Measurements from ENCODE around the gene SORT1. TPM values are rescaled to one million over a fixed set of nuclear protein-coding genes. Genes with fewer than 3 reads are reported as not detected.
"Not testable (repeated sequence)": the region's sequence is repeated elsewhere in the genome, so short reads cannot be mapped to it uniquely, and the experiment has no call there.

SORT1 gene
- polyA plus RNA-seq, 3 donors, result 50.1 to 58.5 (median 56.4) TPM

DNA sequence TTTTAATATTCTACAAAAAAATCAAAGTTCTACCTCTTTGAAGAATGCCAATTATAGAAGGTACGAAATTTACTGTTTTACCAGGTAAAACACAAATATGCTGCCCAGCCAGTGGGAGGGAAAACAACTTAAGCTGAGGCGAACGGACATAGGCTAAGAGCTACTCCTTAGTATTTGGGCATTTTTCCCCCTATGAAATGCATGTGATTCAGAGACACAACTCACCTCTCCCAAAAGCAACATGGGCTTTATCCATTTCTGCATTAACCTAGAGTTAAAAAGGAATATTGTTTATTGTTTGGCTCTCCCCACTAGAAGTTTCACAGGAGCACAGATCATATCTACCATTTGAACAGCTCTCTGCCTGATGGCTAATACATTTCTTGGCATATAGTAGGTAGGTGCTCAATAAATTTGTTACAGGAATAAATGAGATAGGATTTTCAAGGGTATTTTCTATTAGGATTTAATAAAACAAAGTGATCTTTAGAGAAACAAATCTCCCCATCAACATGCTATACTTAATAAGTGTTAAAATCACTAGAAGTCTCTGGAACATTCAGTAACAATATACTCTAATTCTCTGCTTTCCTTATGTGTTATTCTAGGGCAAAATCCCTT lies 2.4 kb upstream of the SORT1 start:
- no peak for DNase-seq

DNA sequence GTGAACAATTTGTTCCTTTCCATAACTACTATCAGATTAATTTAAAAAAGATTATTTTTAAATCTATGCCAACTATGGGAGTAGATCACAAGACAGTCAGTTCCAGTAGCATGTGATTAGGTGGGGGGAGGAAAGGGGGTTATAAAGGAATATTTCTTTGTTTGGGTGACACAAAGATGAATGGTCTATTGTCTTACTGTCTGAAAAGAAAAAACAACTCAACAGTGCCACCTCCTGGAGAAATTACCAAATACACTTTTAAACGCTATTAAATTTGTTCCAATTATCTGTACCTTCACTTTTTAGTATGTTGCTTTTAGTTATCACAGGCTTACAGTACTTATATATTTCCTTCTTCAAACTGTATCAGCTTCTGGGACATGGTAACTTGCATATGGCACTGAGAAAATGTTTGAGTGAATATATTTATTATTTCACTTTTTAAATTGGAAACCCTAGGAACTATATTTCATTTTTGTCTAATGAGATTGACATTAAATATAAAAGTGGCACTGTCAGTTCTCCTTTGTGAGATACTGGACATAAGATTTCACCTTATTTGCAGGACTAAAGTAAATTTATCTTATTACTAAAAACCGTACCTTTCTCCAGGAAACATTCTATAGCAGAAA lies 1.7 kb upstream of the SORT1 start:
- no peak for DNase-seq

DNA sequence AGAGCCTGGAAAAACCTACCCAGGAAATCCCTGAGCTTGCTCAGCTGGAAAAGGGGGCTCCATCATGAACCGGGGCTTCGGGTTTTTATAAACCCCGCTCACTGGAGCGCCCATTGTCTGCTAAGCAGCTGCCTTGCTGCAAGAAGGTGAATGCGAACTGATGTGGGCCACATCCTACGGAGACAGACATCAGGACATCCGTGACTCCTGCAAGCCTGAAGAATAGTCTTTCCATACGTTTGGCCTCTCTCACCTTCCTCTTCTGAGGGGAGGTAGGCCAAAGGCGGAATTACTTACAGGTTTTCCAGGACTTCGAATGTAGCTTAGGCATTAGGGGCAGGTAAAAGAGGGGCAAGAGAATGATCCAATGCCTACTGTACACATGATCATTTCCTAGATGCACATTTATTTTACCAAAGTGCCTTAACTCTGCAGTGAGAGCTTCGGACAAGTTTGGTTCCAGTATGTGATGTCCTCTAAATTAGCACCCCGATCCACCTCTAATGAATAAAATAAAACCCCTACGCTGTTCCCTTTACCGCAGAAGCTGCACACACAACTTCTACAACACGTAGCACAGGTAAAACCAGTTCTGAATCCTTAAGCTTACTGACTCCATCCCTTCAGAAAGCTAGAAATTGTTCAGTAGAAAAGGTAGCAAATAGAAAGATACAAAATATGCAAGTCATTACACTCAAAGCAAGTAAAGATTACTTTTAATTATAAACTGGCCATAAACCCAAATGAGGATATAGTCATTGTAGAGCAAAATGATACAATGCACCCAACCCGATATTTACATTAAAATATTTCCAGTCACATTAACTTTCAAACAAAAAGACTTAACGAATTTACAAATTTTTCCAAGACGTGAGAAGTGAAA lies 866 bp upstream of the SORT1 start:
- no peak for DNase-seq

DNA sequence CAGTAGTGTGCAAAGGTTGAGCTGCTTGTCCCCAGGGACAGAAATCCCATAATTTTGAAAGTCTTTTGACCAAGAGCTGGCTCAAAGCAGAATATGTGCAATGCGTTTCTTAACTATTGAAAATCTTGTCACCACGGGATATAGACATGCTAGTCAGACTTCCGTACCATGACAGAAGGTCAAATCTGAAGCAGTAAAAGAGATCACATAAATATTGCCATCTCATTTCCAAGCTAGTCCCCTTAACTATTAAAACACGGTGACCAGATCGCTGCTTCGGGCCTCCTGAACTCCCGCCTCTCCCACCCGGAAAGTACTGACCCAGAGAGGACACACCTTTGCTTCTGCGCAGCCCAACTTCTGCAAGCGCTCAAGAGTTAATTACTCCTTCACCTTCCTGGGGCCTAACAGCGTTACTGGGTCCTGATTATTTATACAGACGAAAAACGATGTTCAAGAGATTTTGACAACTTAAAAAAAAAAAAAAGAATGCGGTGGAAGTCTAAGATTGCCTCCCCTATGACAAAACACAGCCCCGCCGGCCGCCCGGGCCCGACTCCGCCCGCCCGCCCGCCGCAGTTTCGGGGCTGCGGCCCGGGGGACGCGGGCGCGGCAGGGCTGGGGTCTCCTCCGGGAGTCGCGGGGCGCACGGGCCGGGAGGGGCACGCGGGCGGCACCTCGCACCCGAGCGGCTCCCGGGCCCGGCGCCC lies 692 bp downstream of the SORT1 start:
- DNase-seq, result no peak

DNA sequence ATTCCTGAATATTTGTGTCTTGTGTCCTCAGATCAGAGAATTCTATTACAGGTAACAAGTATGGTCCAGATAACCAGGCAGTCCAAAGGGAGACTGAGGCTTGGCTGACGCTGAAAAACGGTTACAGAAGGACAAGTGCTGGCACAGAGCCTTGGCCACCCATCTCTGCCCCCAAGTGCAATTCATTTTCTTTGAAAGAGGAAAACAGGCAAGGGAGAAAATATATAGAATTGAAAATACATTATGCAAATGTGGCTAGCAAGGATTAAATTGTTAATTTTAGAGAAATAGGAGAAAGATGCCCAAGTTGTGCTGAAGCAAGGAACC lies 1.2 kb downstream of the SORT1 start:
- no peak for DNase-seq

DNA sequence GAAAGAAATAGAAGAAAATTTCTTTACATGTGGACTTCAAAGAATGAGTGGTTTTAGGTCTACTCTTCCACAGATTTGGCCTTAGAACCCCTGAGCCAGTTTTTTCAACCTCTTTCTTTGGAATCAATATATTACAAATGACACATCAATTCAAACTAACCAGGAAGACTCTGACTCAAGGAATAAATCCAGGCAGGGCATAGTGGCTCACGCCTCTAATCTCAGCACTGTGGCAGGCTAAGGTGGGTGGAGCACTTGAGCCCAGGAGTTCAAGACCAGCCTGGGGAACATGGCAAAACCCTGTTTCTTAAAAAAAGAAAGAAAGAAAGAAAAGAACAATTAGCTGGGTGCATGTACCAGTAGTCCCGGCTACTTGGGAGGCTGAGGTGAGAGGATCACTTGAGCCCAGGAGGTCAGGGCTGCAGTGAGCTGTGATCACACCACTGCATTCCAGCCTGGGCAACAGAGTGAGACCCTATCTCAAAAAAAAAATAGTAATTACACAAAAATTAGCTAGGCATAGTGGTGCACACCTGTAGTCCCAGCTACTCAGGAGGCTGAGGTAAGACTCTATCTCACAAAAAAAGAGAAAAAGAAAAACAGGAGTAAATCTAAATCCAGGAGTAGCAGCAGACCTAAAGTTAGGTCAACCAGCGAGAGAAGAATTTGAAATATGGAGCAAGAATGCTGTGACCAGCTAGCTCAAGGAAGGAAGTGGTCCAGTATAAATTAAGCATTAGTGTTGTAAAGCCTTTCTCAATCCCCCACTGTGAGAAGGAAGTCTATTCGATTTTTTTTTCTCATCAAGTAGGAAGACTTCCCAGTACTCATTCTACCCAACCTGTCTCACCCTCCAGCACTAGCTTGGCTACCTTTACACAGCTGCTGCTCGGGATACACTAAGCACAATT lies 1.9 kb downstream of the SORT1 start:
- DNase-seq, result no peak

DNA sequence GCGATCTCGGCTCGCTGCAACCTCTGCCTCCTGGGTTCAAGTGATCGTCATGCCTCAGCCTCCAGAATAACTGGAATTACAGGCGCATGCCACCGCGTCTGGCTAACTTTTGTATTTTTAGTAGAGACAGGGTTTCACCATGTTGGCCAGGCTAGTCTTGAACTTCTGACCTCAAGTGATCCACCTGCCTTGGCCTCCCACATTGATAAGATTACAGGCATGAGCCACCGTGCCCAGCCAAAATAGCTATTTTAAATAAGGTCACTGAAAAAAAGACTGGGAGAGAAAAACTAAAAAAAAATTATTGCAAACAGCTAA lies 2.5 kb downstream of the SORT1 start:
- DNase-seq, result not testable (repeated sequence)

DNA sequence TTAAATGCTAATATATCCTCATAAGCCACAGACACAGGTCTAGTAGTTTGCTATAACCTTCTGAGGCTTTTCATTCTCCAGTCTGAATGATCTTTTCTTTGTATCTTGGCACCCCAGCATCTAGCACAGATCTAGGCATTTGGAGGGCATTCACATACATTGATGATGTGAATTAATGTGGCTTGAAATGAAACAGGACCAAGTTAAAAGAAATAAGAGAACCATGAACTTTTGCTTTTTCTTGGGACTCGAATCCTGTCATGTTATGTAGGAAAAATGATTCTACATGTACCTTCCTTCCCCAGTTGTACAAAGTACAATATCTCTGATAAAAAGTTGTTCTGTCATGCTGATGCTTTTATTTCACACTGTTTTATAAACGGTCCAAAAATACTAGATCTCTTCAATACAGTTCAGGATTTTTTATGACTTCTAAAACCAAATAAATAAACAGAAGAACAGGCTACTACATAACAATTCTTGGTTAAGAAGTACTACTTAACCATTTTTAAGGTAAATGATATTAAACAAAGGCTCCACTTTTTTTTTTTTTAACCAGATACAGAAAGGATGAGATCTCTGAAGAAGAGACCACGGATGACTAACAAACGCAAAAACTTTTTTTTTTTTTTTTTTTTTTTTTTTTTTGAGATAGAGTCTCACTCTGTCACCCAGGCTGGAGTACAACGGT lies 3.0 kb downstream of the SORT1 start:
- DNase-seq, result no peak

DNA sequence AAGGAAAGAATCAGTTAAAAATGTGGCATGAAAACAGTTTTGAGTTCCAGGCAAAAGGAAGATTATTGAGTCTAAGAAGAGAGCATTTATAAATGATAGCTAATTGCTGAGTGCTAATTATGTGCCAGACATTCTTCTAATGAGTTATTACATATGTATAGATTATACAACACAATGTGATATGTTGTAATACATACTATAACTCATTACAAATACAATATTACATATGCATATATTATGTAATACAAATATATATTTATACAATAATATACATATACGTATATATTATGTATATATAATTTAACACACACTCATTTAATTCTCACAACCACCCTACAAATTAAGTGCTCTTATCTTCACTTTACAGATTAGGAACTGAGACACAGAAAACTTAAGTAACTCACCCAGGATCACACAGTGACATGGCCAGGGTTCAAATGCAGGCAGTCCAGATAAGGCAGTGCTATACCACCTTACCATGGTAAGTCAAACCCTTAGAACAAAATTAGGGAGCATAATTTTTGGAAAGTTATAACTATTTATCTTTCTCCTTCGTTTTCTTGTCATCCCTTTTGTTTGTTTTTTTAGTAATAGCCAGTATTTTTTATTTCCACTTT lies 4.0 kb downstream of the SORT1 start:
- DNase-seq, result no peak

DNA sequence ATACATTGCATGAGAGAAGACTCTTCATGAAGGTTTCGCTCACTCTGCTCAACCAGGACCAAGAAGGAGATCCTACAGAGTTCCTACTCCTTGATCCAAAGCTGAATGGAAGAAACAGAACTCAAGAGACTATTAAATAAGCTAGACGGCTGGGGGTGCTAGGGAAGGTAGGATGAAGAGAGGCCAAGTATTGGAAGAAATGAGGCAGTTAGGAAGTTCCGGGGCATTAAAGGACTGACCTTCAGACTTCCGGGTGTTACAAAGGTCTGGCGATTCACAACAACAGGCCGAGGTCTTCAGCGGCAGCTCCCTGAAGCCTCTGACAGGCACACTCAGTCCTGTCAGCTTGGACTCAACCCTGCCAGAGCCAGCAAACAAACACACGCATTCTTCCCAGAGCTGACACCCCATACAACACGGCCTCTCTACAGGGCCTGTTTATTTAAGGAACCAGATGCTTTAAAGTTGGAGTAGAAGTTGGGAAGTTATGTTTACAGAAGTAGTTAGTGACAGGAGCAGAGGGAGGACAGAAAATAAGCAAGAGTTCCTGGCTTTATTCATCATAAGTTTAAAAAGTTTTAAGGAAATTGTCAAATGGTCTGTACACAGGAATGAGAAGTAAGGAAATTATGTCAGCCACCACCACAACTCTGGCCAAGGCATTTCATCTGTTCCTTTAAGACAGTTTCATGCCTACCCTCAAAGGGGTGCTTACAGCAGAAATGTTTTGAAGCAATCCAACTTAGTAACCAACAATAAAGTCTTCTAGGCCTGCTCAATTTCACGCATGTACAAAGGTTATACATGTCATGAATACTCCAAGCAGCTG lies 4.7 kb downstream of the SORT1 start:
- DNase-seq, result no peak

DNA sequence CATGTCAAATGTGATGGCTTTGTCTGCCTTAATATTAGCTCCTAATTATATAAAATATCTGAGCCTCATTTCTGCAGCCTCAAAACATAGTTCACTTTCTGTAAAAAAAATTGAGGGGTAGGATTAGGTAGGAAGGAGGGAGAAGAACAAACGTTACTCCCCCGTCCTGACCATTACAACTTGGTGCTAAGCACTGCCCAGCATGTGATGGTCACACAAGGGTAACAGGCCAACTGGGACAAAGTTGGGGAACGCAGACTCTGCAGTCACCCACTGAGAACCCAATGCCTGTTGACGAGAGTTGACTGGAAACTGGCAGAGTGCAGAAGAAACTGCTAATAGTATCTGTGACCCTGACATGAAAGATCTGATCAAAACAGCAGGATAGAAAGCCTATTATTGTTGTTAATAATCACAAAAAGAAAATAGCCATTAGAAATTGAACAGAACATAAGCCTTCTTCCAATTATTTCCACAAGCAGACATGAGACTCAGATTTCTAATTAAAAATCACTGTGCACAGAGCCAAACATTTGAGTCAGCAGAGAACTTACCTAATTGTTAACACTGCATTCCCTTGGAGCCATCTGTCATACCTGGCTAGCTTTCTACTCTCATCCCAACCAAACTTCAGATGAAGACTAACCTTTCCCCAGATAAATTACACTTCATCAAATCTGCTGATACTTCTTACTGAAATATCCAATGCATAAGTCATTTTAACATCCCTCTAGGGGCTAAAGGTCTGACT lies 5.5 kb downstream of the SORT1 start:
- DNase-seq, result no peak

DNA sequence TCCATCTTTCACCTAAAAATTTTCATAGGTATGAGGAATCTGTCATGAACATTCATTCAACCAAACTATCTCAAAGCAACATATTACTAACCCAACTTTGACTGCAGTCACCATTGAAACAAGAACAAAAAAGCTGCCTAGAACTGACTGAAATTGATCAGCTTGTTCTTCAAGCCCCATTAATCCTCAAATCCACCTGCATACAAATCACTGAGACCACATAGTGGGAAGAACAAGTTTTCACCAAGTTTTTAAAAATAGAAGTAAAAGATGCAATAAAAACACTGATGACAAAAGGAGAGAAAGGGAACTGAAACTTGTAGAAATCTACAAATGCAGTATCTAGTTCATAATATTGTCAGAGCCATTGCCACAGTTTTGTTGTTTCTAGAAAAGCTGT lies 6.1 kb downstream of the SORT1 start:
- no peak for DNase-seq

DNA sequence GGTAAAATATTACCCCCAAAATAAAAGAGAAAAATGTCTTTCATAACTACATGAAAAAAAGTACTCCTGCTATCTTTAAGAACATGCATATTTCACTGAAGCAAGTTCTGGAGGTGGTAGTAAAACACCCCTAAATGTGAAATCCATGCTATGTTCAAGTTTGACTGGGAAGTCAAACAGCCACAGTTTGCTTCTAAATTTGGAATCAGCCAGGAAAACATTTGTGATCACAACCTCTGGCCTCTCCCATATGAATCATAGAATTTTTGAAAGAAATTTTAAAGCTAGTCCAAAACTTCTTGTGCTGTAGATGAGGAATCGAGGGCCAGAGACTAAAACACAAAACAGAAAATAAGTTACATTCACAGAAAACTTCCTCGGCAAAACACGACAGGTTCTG lies 6.6 kb downstream of the SORT1 start:
- DNase-seq, result no peak

DNA sequence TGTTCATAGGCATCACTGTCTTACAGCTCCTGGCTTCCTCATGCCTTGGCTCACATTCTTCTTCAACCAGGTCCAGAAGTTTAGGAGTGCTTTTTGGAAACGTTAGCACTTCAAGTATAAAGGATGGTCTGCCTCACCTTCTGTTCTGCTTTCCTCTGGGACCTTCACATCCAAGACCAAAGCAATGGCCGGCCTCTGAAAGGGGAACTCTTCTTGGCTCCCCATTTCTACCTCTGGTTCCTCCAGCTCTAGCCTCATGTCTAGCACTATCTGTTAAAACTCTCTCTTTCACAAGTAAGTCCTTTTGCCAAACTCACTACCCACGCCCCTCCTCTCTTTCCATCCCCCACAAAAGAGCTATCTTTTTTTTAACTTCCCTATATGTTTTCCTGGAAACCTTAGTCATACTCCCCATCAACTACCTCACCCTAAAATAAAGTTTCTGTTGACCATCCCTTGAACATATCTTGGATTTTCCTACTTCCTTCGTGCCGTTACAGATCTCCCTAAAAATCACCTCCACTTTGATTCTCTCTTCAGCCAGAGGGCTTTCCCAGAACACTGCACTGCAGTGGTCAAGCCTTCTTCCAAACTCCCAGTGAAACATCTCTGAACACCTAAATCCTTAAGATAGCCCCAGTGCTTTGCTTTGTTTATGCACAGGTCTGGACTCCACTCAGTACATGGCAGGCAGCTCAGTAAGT lies 7.9 kb downstream of the SORT1 start:
- no peak for DNase-seq

DNA sequence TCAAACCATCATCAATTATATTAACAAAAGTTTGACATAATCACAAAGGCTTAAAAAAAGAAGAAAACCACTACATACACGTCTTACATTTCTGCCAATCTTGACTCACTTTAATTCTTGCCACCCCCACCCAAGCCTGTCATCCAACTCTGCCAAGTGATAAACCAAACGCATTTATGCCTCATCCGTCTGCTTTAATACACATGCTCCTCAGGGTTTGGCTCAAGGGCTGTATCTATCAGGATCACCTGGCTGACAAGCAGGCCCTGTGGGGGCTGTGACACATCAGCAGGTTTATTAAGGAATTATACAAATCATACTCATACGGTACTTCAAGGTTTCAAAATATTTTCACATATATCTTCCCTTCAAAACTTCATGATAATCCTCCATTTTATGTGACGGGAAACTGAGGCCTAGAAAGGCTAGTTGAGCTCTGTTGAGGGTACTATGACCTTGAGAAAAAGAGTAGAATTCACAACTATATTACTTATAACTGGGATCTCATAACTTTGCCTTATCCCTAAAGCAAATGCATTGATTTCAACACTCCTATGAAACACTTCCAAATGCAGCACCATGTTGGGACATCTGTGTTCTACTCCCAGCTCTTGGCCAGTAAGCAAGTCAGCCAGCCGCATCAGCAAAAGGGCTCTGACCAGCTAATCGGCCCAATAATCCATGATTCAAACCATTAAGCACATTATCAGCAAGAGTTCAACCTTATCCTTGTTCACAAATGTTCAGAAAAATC lies 8.7 kb downstream of the SORT1 start:
- DNase-seq, result no peak

DNA sequence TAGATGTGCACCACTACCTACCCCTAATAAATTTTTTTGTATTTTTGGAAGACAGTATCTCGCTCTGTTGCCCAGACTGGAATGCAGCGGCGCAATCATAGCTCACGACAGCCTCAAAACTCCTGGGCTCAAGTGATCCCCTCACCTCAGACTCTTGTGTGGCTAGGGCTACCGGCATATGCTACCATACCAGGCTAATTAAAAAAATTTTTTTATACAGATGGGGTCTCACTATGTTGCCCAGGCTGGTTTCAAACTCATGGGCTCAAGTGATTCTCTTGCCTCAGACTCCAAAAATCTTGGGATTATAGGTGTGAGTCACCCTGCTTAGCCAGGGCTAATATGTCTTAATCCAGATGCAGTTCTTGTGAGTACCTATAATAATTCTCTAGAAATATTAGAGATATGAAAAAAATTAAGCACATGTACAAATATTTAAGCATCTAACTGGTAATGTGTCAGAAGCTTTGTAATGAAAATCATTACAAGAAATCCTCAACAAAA lies 9.5 kb downstream of the SORT1 start:
- no peak for DNase-seq

DNA sequence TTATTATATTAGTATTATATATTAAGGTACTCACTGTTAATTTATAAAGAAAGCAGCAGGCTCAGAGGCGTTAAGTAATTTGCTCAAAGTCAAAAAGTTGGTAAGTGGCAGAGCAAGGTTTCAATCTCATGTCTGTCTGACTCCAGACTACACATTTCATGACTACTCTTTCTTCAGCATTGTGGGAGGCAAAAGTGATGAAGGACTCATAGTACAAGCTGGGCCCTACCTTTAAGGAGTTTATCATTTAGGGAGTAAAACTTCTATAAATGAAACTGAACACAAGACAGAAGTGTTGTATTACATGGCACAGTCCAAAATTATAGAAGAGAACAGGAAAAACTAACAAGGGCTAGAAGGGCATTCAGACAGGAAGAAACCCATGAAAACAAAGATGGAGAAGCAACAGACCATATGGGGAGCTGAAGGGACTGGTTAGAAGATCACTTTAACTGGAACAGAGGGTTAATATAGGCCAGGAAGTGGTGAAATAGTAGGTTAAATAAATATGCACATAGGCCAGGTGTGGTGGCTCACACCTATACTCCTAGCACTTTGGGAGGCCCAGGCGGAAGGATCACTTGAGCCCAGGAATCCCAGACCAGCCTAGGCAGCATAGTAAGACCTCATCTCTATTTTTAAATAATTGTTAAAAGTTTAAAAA lies 11.5 kb downstream of the SORT1 start:
- no peak for DNase-seq
